Suprapubic skin (tissue), 4 donors: ENCODE measurements around the gene TRIM44. TPM values are rescaled to one million over a fixed set of nuclear protein-coding genes. Genes with fewer than 3 reads are reported as not detected.

Experiments
- DNase-seq, 2 donors: peaks; one replicate each; pipeline ENCODE4 v3.0.0-alpha.2; 2019; ENCODE audit warnings: low spot score in 2 of 2
- H3K27ac ChIP-seq: fragments of 200-600 bp; sonication (generic); one replicate; pipeline ENCODE4 v1.5.1; 2019
- H3K27me3 ChIP-seq: fragments of 200-600 bp; sonication (generic); one replicate; pipeline ENCODE4 v1.5.1; 2019
- H3K36me3 ChIP-seq: fragments of 200-600 bp; sonication (generic); one replicate; pipeline ENCODE4 v1.5.1; 2019
- H3K4me1 ChIP-seq: fragments of 200-600 bp; sonication (generic); one replicate; pipeline ENCODE4 v1.5.1; 2019
- H3K4me3 ChIP-seq: fragments of 200-600 bp; sonication (generic); one replicate; pipeline ENCODE4 v1.5.1; 2019; ENCODE audit warnings: mild to moderate bottlenecking
- H3K9me3 ChIP-seq: fragments of 200-600 bp; sonication (generic); one replicate; pipeline ENCODE4 v1.5.1; 2019
- EP300 ChIP-seq: sonication (generic); formaldehyde crosslinking; IDR thresholded peaks from one replicate; pipeline ENCODE4 v1.6.1; 2017; ENCODE audit warnings: antibody characterized with exemption
- POLR2A ChIP-seq, 2 donors: fragments of 450-650 bp; IDR thresholded peaks; one replicate each; pipeline ENCODE4 v1.6.1; 2017; ENCODE audit warnings: antibody characterized with exemption in 2 of 2, mild to moderate bottlenecking in 2 of 2, moderate library complexity in 2 of 2
- POLR2AphosphoS5 ChIP-seq, 3 donors: sonication (generic); formaldehyde crosslinking; IDR thresholded peaks; one replicate each; pipeline ENCODE4 v1.6.1; 2017; ENCODE audit warnings: antibody characterized with exemption in 3 of 3
- WGBS: methylation state at CpG from one replicate; pipeline ENCODE4 v1.1.5; 2018; 5-methylcytosine and 5-hydroxymethylcytosine counted together
- total RNA-seq, 4 donors: library from RNA; depleted of rRNA; stranded (reverse); fragments of >200 nt; gene quantifications; one replicate each; pipeline ENCODE4 v1.1.0, GENCODE V29; 2016
- TF ChIP-seq, protein P1 (sequence below), 2 donors: fragments of 200-600 bp in 1 of 2; fragments of 450-650 bp in 1 of 2; sonication (generic) in 1 of 2; IDR thresholded peaks; one replicate each; pipeline ENCODE4 v1.5.1; 2016 to 2019; ENCODE audit warnings: antibody characterized with exemption in 2 of 2, mild to moderate bottlenecking in 1 of 2, moderate library complexity in 1 of 2

TRIM44 gene
- total RNA-seq, 4 donors from 2014 or later: 21.3 to 55.7 (median 31.3) TPM

DNA sequence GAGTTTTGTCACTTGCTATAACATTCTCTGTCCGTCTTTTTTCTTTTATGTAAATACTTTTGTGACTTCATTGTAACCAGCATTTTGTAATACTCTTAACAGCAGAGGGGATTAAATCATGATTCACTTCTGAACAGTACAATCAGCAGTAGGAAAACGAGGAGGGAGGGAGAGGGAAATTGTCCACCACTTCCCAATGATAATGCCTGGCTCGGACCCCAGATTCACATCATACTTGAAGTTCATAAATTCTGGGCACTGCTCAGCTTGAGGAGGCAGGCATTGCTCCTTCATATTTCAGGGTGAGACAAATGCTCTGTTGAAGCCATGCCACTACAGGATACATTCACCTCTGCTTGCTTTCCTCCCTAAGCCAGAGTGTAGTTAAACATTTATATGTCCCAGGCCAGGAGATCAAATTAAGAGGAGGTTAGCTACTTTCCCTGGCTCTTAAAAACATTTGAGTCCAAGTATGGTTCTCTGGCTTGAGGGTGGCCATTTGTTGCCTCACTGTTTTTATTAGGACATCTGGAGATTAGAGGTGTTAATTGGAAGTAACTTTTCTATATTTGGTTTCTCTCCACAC, 152.2 kb downstream of the TRIM44 start:
- H3K36me3 ChIP-seq: no peaks in the 10 kb centered on the region
- no peak overlapping the region for H3K4me3 ChIP-seq
- WGBS: 77% methylated on average over 3 of the region's 3 CpGs
- TF ChIP-seq POLR2A (IDR thresholded peaks at IDR 0.05) (no peak), POLR2AphosphoS5 (IDR thresholded peaks at IDR 0.05) (no peak), EP300 (no peak)
- TF ChIP-seq, protein P1, sequence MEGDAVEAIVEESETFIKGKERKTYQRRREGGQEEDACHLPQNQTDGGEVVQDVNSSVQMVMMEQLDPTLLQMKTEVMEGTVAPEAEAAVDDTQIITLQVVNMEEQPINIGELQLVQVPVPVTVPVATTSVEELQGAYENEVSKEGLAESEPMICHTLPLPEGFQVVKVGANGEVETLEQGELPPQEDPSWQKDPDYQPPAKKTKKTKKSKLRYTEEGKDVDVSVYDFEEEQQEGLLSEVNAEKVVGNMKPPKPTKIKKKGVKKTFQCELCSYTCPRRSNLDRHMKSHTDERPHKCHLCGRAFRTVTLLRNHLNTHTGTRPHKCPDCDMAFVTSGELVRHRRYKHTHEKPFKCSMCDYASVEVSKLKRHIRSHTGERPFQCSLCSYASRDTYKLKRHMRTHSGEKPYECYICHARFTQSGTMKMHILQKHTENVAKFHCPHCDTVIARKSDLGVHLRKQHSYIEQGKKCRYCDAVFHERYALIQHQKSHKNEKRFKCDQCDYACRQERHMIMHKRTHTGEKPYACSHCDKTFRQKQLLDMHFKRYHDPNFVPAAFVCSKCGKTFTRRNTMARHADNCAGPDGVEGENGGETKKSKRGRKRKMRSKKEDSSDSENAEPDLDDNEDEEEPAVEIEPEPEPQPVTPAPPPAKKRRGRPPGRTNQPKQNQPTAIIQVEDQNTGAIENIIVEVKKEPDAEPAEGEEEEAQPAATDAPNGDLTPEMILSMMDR (IDR thresholded peaks at IDR 0.05): no peak
- peaks cover 20% of the 10 kb centered on the region for H3K4me1 ChIP-seq
- no peak for DNase-seq
- H3K27me3 ChIP-seq: no peaks in the 10 kb centered on the region
- no peaks in the 10 kb centered on the region for H3K9me3 ChIP-seq
- no peak overlapping the region for H3K27ac ChIP-seq

DNA sequence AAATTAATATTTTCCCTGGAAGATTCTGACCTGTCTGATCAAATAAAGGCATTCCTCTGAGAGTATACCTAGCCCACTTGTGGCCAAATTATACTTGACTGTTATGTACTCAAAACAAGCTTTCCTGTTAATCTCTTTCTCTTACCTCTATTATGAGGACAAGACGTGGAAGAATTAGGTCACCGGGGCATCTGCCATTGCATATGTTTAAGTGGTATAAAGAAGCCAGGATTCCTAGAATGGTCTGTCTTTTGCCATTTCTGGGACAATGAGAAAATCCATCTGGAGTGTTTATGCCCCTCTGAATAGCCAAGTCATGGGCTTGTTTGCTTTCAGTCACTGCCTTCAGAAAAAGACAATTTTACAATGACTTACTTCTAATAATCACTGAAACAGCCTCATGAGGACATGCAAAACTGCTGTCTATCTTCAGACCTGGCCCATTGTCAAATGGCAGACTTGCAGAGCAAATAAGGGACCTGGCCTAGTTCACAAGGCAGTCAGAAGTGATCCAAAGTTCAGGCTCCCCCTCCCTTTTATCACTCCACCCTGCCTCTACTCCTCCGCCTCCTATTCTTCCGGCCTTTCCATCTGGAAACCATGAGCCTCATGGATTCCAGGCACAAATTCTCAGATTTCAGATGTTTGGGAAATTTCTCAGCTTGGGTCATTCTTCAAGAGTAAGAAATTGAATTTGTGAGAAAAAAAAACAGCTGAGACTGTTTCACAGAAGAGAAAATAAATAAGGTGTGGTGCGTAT, 153.2 kb downstream of the TRIM44 start:
- 63% methylated on average over 5 of the region's 5 CpGs for WGBS
- no peaks in the 10 kb centered on the region for H3K36me3 ChIP-seq
- no peaks in the 10 kb centered on the region for H3K9me3 ChIP-seq
- TF ChIP-seq POLR2A (IDR thresholded peaks at IDR 0.05) (no peak), POLR2AphosphoS5 (IDR thresholded peaks at IDR 0.05) (no peak), EP300 (no peak)
- TF ChIP-seq, protein P1 (IDR thresholded peaks at IDR 0.05): no peak
- H3K27me3 ChIP-seq: no peaks in the 10 kb centered on the region
- H3K4me1 ChIP-seq: peaks cover 20% of the 10 kb centered on the region
- no peak for DNase-seq
- no peak overlapping the region for H3K27ac ChIP-seq
- no peak overlapping the region for H3K4me3 ChIP-seq

DNA sequence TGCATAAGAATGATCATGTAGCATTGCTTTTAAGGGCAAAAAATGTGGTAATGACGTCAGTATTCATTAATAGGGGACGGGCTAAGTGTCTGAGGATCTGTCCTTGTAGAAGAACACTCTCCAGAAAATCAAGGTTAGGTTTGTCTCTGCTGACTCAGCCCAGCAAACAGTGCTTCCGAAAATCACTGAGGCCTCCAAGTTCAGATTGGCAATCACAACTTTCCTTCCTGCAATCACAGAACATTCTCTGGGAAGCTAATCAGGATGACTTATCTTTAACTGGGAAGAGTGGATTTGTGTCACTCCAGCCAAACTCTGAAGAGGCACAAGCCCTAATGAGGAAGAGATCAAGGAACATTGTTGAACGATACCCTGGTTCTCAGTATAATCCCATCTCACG, 158.0 kb downstream of the TRIM44 start:
- Histone ChIP-seq H3K9me3 (no peaks in the 10 kb centered on the region), H3K4me3 (no peak overlapping the region), H3K27ac (no peak overlapping the region), H3K36me3 (no peaks in the 10 kb centered on the region), H3K4me1 (peaks cover 21% of the 10 kb centered on the region), H3K27me3 (no peaks in the 10 kb centered on the region)
- 79% methylated on average over 5 of the region's 5 CpGs for WGBS
- no peak for DNase-seq
- TF ChIP-seq, protein P1 (IDR thresholded peaks at IDR 0.05): no peak
- TF ChIP-seq POLR2A (IDR thresholded peaks at IDR 0.05) (no peak), POLR2AphosphoS5 (IDR thresholded peaks at IDR 0.05) (no peak), EP300 (no peak)

DNA sequence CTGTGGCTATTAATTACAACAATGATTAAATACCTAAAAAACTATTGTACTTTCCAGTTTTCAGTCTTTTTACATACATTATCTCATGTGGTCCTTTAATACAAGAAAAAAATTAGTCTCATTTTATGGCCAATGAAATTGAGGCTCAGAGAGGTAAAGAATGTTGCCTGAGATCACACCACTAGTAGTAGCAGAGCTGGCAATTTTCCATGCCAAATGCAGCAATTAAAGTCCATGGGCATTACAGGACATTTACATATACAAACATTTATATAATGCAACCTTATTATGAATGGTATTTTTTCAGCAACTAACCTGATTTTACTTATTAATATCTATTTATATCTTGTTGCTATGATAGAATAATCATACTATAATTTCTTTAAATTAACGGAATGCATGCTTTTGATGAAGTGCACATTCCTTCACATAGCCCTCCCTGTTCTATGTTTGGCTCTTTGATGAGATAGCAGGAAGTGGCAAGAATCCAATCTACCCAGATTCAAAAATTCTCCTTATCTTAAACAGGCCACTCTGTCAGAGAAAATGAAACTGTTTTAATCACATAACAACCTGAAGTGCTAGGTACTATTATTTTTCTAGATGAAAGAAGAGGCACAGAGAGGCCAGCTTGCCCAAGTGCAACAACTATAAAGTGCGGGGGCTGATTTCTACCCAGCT, 160.4 kb downstream of the TRIM44 start:
- H3K36me3 ChIP-seq: no peaks in the 10 kb centered on the region
- TF ChIP-seq EP300: no peak
- TF ChIP-seq POLR2AphosphoS5 (IDR thresholded peaks at IDR 0.05): no peak
- no peak for TF ChIP-seq POLR2A (IDR thresholded peaks at IDR 0.05)
- TF ChIP-seq, protein P1 (IDR thresholded peaks at IDR 0.05): no peak
- WGBS: 60% methylated on average over 2 of the region's 2 CpGs
- no peak for DNase-seq
- H3K4me3 ChIP-seq: no peak overlapping the region
- no peaks in the 10 kb centered on the region for H3K9me3 ChIP-seq
- H3K27me3 ChIP-seq: no peaks in the 10 kb centered on the region
- no peak overlapping the region for H3K27ac ChIP-seq
- H3K4me1 ChIP-seq: peaks cover 21% of the 10 kb centered on the region

GRCh38 chr11:35823742-35824298, 161.2 kb downstream of the TRIM44 start:
- H3K27ac ChIP-seq: no peak overlapping the region
- peaks cover 21% of the 10 kb centered on the region for H3K4me1 ChIP-seq
- no peaks in the 10 kb centered on the region for H3K9me3 ChIP-seq
- no peaks in the 10 kb centered on the region for H3K27me3 ChIP-seq
- H3K4me3 ChIP-seq: no peak overlapping the region
- no peaks in the 10 kb centered on the region for H3K36me3 ChIP-seq
- TF ChIP-seq, protein P1 (IDR thresholded peaks at IDR 0.05): no peak
- no peak for TF ChIP-seq POLR2A (IDR thresholded peaks at IDR 0.05)
- TF ChIP-seq EP300: no peak
- TF ChIP-seq POLR2AphosphoS5 (IDR thresholded peaks at IDR 0.05): no peak
- 81% methylated on average over 10 of the region's 10 CpGs for WGBS
- DNase-seq: no peak
